NCI-H2196 treated with DMSO at 0.1 percent for 48 hours (cell line): ENCODE measurements around the gene RNU6-9.
"Not testable (repeated sequence)": the region's sequence is repeated elsewhere in the genome, so short reads cannot be mapped to it uniquely, and the experiment has no call there.

Experiments used
- DNase-seq: peaks from one replicate; lab custom pipeline; 2025; ENCODE audit not compliant: unreplicated experiment; lab: John Stamatoyannopoulos, UW

Gene RNU6-9

DNA sequence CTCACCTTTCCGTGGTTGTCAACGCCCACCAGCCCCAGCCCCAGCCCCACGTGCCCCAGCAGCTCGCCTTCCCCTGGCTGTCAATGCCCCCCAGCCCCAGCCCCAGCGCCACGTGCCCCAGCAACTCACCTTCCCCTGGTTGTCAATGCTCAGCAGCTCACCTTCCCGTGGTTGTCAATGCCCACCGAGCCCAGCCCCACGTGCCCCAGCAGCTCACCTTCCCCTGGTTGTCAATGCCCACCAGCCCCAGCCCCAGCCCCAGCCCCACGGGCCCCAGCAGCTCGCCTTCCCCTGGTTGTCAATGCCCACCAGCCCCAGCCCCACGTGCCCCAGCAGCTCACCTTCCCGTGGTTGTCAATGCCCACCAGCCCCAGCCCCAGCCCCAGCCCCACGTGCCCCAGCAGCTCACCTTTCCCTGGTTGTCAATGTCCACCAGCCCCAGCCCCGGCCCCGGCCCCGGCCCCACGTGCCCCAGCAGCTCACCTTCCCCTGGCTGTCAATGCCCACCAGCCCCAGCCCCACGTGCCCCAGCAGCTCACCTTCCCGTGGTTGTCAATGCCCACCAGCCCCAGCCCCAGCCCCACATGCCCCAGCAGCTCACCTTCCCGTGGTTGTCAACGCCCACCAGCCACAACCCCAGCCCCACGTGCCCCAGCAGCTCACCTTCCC is 15.2 kb upstream of the RNU6-9 start:
- not testable (repeated sequence) for DNase-seq

DNA sequence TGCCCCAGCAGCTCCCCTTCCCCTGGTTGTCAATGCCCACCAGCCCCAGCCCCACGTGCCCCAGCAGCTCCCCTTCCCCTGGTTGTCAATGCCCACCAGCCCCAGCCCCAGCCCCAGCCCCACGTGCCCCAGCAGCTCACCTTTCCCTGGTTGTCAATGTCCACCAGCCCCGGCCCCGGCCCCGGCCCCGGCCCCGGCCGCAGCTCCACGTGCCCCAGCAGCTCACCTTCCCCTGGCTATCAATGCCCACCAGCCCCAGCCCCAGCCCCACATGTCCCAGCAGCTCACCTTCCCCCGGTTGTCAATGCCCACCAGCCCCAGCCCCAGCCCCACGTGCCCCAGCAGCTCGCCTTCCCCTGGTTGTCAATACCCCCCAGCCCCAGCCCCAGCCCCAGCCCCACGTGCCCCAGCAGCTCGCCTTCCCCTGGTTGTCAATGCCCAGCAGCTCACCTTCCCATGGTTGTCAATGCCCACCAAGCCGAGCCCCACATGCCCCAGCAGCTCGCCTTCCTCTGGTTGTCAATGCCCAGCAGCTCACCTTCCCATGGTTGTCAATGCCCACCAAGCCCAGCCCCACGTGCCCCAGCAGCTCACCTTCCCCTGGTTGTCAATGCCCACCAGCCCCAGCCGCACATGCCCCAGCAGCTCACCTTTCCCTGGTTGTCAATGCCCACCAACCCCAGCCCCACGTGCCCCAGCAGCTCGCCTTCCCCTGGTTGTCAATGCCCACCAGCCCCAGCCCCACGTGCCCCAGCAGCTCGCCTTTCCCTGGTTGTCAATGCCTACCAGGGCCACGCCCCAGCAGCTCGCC is 14.3 kb upstream of the RNU6-9 start:
- DNase-seq = not testable (repeated sequence)

DNA sequence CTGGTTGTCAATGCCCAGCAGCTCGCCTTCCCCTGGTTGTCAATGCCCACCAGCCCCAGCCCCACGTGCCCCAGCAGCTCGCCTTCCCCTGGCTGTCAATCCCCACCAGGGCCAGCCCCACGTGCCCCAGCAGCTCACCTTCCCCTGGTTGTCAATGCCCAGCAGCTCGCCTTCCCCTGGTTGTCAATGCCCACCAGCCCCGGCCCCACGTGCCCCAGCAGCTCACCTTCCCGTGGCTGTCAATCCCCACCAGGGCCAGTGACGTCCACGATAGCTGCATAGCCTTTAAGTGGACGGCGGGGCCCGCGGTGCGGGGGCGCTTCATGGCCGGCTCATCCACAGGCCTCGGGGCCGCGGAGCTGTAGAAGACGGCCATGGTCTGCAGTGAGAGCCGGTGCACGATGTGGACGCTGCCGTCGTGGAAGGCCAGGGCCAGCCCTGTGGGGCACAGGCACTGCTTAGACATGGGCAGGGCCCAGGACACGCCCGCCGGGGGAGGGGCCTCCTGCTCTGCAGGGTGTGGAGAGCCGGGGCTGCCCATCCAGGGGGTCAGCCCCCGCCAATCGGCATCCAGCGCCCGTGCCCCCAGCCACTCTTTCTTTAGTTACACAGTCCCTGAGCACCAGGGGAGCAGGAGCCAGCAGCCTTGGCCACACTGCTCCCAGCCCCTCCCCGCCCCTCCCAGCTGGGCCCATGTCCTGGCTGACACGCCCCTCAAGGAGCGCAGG is 13.4 kb upstream of the RNU6-9 start:
- no peak for DNase-seq

DNA sequence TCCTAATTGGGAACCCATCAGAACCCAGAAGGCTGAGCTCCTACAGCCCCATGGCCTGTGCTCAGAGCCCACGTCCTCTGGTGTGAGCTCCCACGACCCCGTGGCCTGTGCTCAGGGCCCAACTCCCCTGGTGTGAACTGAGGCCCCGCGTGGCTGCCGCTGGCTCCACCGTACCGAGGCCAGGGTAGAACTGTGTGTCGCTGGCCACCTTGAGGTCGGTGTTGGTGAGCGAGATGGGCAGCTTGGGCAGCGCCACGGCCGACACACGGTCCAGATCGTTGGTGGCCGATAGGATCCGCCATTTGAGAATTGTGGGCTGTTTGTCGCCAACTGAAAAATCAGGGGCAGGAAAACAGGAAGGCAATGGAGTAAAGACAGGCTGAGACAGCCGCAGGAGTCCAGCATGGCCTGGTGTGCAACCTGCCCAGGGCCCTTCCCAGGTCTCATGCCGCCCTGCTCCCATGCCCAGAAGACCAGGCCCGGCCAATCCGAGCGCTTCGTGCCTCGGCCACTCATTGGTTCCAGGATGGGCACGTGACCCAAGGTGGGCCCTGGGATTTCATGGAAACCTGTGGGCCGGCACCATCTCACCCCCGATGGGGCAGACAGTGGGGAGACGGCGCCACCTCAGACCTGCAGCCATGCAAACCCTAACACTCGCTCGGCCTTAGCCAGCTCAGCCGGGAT is 11.8 kb upstream of the RNU6-9 start:
- no peak for DNase-seq

DNA sequence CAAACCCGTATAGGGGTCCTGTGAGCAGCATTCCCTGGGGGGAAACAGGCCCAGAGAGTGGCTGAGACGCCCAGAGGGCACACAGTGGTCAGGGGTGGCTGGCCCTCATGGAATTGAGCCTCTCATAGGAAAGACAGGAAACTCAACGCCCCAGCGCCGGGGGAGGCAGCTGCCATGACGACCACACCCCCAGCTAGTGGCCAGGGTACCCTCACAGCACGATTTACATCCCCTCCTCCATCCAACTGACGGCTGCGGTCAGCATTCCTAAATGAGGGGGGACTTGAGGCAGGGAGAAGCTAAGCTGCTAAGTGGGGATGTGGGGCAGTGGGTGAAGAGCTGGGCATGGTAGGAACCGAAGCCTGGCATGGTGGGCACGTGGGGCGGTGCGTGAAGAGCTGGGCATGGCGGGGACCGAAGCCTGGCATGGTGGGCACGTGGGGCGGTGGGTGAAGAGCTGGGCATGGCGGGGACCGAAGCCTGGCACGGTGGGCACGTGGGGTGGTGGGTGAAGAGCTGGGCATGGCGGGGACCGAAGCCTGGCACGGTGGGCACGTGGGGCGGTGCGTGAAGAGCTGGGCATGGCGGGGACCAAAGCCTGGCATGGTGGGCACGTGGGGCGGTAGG is 10.3 kb upstream of the RNU6-9 start:
- DNase-seq = no peak

DNA sequence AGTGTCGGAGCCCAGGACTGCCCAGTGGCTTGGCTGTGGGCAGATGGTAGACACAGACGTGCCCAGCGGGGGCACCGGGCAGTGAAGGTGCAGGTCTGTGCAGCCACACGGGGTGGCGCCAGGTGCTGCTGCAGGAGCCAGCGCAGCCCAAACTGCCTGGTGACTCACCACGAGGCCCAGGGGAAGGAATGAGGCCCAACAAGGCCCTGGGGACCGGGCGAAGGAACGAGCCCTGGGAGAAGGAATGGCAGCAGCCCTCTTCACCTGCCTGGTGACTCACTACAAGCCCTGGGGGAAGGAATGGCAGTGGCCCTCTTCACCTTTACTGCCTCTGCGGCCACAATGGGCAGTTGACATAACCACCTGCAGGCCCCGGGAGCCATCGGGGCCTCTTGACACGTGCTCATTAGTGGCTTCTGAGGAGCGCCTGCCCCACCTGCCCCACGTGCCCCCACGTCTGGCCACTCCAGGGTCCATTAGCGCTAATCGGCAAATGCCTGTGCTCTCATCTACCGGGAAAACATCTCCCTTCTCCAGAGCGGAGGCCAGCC is 9.5 kb upstream of the RNU6-9 start:
- peak; percentile 91 for DNase-seq

DNA sequence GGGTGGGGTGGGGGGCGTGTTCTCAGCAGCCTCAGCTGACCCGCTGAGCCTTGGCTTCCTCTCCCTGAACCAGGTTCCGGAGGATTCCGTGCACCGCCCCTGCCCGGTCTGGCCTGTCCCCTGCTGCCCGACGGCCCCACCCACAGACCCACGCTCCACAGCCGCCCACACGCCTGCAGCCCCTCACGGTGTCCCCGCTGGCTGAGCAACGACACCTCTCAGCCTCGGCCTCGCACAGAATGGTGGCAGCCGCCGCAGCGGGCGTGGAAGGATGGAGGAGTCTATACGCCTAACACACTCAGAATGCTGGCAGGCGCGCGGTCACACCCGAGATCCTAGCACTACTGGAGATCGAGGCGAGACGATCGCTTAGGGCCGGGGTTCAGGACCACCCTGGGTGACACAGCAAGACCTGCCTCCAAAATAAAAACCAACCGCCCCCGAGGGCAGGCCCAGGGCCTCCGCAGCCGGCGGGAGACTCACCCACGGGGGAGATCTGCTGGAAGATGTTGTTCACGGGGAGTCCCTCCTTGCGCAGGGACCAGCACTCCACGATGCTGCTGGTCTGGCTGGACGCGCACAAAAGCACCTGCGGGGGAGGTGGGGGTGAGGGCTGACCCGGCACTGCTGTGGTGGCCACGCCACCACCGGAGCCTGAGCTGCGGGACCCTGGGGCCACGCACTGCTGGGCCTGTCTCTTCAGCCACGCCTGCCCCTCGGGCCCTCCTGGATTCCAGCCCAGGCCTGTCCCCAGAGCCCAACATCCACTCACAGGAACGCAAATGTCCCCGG is 8.7 kb upstream of the RNU6-9 start:
- no peak for DNase-seq

DNA sequence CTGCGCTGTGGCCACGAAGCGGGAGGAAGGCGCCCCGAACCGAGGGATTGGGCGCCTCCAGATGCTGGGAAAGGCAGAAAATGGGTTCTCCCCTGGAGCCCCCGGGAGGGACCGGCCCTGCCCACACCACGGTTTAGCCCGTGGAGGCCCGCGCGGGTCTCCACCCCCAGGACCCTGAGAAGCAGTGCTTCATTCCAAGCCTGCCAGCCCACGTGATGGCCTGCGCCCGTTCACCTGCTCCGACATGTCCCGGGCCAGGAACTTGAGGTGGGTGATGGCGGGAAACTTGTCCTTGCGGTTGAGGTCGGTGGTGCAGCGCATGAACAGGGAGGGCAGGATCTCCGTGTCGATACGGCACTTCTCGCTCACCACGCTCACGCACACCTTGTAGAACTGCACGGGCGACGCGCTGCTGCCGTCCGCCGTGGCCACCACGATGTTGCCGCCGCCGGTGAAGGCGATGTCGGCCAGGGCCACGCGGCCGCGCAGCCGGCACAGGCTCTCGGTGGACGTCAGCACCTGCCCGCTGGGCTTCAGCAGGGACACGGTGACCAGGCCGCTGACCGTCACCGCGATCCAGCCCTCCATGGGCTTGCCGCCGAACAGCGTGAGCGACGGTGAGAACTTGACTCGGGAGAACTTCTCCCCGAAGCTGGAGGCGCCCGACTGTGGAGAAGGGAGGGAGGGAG is 7.6 kb upstream of the RNU6-9 start:
- DNase-seq = no peak

DNA sequence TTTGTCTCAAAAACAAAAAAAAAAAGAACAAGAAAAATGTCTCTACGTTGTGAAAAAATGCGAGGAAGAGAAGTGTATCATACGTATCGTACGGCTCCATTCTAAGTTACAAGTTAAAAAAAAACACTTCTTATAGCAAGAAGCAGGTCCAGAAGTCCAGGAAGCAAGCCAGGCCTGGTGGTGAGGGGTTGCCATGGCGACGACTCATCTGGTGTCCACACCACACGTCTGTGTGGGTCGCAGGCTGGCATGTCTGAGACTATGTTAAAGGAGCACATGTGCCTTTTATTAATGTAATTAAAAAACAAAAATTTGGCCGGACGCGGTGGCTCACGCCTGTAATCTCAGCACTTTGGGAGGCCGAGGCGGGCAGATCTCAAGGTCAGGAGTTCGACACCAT is 6.2 kb upstream of the RNU6-9 start:
- DNase-seq = no peak

DNA sequence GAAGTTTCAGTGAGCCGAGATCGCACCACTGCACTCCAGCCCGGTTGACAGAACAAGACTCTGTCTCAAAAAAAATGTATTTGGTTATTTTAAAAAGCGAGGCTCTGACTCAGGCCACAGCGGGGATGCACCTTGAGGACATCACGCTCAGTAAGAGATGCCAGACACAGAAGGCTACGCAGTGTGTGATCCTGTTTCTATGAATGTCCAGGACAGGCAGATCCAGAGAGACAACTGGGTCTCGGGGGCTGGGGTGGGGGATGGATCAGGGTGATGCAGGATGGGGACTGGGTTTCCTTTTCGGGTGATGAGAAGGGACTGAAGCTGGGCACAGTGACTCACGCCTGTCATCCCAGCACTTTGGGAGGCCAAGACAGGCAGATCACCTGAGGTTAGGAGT is 5.7 kb upstream of the RNU6-9 start:
- DNase-seq = no peak

DNA sequence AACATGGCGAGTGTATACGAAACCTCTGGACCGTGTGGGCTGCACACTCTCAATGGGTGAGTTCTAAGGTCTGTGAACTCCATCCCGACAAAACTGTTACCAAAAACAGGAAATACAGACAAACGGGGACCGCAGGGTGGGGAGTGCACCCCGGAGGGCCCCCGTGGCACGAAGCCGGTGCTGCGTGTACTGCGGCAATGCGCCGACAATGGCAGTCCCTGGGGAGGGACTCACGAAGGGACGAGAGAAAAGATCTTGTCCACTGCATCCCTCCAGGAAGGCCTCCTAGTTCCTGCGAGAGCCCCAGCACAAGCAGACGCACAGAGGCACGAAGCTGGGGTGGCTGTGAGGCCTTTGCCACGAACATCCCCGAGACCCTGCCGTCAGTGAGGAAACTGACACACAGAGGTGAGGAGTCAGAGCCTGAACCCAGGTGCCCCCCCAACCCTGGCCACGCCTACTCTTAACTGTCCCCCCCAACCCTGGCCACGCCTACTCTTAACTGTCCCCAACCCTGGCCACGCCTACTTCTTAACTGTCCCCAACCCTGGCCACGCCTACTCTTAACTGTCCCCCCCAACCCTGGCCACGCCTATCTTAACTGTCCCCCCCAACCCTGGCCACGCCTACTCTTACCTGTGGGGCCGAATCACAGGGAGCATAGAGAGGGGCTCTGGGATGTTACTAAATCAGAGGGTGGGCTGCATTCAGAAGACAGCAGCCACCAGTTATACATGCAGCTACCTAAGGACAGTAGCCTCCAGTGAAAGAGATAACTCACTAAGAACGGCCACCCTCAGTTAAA is 4.5 kb upstream of the RNU6-9 start:
- DNase-seq = no peak

DNA sequence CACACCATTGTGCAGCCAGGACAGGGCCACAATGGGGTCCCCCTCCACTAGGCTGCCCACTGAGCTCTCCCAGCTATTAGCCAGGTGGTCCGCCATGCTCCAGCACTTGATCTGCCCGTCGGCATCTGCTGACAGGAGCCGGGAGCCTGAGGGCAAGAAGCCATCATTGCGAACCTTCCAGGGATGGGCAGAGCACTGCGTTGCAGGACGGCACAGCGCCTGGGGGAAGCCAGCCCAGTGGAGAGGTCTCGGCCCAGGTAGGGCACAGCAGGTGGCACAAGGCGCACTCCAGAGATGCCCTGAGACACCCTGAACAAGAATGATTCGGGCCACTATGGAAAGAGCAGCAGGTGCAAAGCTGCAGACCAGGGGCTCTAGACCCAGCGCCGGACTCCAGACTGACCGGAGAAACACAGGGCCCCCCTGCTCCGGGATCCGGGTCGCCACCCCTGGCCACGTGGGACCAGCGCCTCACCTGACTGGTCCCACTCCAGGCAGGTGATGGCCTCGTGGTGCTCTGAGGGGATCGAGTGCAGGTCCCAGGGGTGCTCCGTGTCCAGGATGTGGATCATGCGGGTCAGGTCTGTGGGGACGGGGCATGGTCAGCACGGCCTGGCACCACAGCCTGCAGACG is 3.5 kb upstream of the RNU6-9 start:
- no peak for DNase-seq

DNA sequence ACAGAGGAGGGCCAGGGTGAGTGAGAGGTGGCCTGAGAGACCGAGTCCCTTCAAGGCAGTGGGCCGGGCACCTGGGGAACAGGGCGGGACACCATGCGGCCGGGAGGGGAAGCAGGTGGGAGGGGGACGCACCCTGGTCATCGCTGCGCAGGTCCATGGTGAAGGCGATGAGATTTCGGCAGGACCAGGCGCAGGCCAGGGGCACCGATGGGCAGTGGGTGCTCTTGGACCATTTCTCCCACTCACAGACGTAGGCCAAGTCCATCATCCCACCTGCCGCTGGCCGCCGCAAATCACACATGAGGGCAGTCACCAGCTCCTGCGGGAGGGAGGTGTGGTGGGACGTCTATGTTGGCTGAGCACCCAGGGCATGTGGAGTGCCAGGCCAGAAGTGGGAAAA is 2.5 kb upstream of the RNU6-9 start:
- no peak for DNase-seq

DNA sequence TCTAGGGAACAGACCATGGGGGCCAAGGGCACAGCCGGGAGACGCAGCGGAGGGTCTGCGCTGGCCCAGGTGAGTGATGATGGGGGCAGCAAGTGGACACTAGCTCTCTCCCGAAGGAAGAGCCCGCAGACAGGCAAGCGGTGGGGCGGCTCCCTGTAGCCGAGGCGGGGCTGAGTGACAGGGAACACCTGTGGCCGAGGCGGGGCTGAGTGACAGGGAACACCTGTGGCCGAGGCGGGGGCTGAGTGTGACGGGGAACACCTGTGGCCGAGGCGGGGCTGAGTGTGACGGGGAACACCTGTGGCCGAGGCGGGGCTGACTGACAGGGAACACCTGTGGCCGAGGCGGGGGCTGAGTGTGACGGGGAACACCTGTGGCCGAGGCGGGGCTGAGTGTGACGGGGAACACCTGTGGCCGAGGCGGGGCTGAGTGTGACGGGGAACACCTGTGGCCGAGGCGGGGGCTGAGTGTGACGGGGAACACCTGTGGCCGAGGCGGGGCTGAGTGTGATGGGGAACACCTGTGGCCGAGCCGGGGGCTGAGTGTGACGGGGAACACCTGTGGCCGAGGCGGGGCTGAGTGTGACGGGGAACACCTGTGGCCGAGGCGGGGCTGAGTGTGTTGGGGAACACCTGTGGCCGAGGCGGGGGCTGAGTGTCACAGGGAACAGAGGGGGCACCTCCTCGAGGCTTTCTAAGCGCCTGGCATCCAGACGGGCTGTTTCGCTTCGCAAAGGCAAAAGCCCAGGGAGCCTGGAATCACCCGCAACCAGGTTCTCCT is 1.7 kb upstream of the RNU6-9 start:
- not testable (repeated sequence) for DNase-seq

DNA sequence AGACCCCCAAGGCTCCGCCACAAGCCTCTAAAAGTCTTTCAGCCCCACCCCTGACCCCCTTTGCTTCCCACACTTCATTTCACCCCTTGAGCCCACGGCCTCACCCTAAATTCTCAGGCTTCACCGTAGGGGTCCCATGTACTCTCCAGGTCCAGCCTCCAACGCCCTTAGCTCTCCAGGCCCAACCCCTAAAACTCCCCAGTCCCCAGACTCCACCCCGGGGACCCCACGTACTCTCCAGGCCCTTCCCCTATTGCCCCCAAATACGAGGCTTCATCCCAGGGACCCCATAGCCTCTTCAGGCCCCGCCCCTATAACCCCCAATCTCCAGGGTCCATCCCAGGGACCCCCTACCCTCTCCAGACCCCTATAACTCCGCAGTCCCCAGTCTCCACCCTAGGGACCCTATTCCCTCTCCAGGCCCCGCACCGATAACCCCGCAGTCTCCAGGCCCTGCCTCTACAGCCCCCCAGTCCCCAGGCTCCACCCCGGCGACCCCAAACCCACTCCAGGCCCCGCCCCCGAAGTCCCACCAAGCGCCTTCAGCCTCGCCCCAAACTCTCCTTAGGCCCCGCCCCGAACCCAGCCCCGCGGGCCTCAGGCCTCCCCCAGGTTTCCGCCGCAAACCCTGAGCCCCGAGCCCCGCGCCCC is 916 bp upstream of the RNU6-9 start:
- DNase-seq = no peak

DNA sequence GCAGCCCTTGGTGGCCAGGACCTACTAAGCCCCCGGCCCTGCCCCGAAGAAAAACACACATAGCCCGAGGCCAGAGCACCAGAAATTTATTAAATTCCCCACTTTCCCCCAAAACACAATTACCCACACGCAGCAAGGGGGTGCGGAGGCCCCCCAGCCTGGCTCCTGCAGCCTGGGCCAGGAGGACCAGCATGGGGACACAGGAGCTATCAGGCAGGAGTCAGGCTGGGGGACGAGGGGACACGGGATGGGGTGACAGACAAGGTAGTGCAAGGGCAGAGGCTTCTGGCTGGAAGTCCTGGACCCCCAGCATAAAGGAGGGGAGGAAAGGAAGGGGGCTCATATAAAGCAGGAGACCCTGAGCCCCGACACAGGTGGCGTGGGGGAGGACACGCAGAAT is 3.1 kb downstream of the RNU6-9 start:
- DNase-seq = no peak

DNA sequence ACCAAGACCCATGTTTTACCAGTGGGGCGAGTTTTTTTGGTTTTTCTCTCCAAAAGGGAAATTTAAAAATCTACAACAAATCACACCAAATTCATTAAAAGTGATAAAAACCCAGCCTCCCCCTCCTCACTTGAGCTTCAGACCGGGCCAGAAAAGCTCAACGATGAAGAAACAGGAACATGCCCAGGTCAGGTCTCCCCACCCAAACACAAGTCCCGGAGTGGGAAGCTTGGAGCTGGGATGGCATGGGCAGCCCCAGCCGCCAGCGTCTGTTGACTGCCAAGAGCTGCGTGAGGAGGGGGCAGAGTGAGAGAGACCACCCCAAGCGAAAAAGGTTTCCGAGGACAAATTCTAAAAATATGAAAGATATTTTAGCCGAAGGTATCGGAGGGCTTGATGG is 3.7 kb downstream of the RNU6-9 start:
- DNase-seq = no peak
